Lower leg skin (tissue), 4 donors: ENCODE data around the gene AKR1A1. TPM values are rescaled to one million over a fixed set of nuclear protein-coding genes. Genes with fewer than 3 reads are reported as not detected.
A peak's percentile ranks its signal among the peaks of the same experiment; 100 is the strongest.

ENCODE experiments used
- DNase-seq, 2 donors: peaks; one replicate each; pipeline ENCODE4 v3.0.0-alpha.2; 2019; ENCODE audit warnings: low spot score in 2 of 2
- H3K4me3 ChIP-seq: fragments of 200-600 bp; sonication (generic); 2 replicates; pipeline ENCODE4 v1.5.1; 2017; ENCODE audit warnings: mild to moderate bottlenecking, low read depth; ENCODE audit not compliant: poor library complexity, severe bottlenecking
- CTCF ChIP-seq, 3 donors: fragments of 450-650 bp; IDR thresholded peaks; one replicate each; pipeline ENCODE4 v1.5.1; 2016; ENCODE audit warnings: antibody characterized with exemption in 3 of 3, mild to moderate bottlenecking in 3 of 3, moderate library complexity in 2 of 3
- POLR2A ChIP-seq, 2 donors: fragments of 450-650 bp; IDR thresholded peaks; one replicate each; pipeline ENCODE4 v1.6.1; 2016 to 2017; ENCODE audit warnings: antibody characterized with exemption in 2 of 2, mild to moderate bottlenecking in 1 of 2, moderate library complexity in 1 of 2
- WGBS, 2 donors: methylation state at CpG; one replicate each; pipeline ENCODE4 v1.1.5; 2018; 5-methylcytosine and 5-hydroxymethylcytosine counted together
- intact Hi-C: fragments of 100-400 bp; cut with DNase I; formaldehyde crosslinking; loops from one replicate; pipeline ENCODE4 v1.15.0; 2023; ENCODE audit warnings: low total_unique reads
- total RNA-seq, 4 donors: library from RNA; depleted of rRNA; stranded (reverse); fragments of >200 nt; gene quantifications; one replicate each; pipeline ENCODE4 v1.1.0, GENCODE V29; 2016

The AKR1A1 gene
- 10 to 100 TPM; 42.1 to 79.2 (median 57.8) TPM for total RNA-seq

GRCh38 chr1:45550401-45551351, at the start of gene AKR1A1:
TSS of gene AKR1A1 (plus strand) at chr1:45550826. CDS start at chr1:45561795, 10,969 bp downstream.
- no peak for TF ChIP-seq POLR2A (IDR thresholded peaks at IDR 0.05)
- TF ChIP-seq CTCF (IDR thresholded peaks at IDR 0.05): no peak
- H3K4me3 ChIP-seq: peak within 1 kb of the TSS; percentile 44
- DNase-seq: peak; percentile 85 to 97
- WGBS, 2 donors: 0 to 1% methylated on average over 29 to 46 of the region's 47 CpGs
- intact Hi-C loops: no loop called here

- WGBS, 2 donors: 70 to 75% methylated on average over 2 of the region's 2 CpGs
- H3K4me3 ChIP-seq: no peak overlapping the region
- no peak for DNase-seq
- intact Hi-C loops: no loop called here
- TF ChIP-seq POLR2A (IDR thresholded peaks at IDR 0.05): no peak
- no peak for TF ChIP-seq CTCF (IDR thresholded peaks at IDR 0.05)
Measured at GRCh38 chr1:45501505-45501859, 49.1 kb upstream of the AKR1A1 start.

- DNase-seq: no peak
- no peak overlapping the region for H3K4me3 ChIP-seq
- 92 to 93% methylated on average over 14 of the region's 14 CpGs for WGBS, 2 donors
- intact Hi-C loops: no loop called here
- no peak for TF ChIP-seq POLR2A (IDR thresholded peaks at IDR 0.05)
- TF ChIP-seq CTCF (IDR thresholded peaks at IDR 0.05): no peak
Measured at GRCh38 chr1:45503462-45504360, 46.9 kb upstream of the AKR1A1 start.

GRCh38 chr1:45507195-45507594, 43.4 kb upstream of the AKR1A1 start:
- intact Hi-C loops: no loop called here
- no peak overlapping the region for H3K4me3 ChIP-seq
- WGBS, 2 donors: 87 to 92% methylated on average over 6 of the region's 6 CpGs
- DNase-seq: no peak
- no peak for TF ChIP-seq CTCF (IDR thresholded peaks at IDR 0.05)
- TF ChIP-seq POLR2A (IDR thresholded peaks at IDR 0.05): no peak

- TF ChIP-seq CTCF (IDR thresholded peaks at IDR 0.05) (no peak), POLR2A (IDR thresholded peaks at IDR 0.05) (no peak)
- 74 to 76% methylated on average over 4 of the region's 4 CpGs for WGBS, 2 donors
- intact Hi-C loops: no loop called here
- DNase-seq: no peak
- H3K4me3 ChIP-seq: no peak overlapping the region
Measured at GRCh38 chr1:45507893-45508292, 42.7 kb upstream of the AKR1A1 start.
